Right lobe of liver (tissue), 6 donors: Measurements from ENCODE around the gene CEP72. TPM values are rescaled to one million over a fixed set of nuclear protein-coding genes. Genes with fewer than 3 reads are reported as not detected.

ENCODE experiments used
- ATAC-seq, 4 donors: fragments of 200-7000 bp; cut with Tn5 transposase; one replicate each; pipeline ENCODE4 v1.9.1; 2020; ENCODE audit warnings: mild to moderate bottlenecking in 4 of 4, moderate library complexity in 4 of 4
- DNase-seq, 3 donors: peaks; one replicate each; pipeline ENCODE4 v3.0.0-alpha.2; 2020
- H3K27ac ChIP-seq, 3 donors: fragments of 200-600 bp; one replicate each; pipeline ENCODE4 v1.8.0; 2022
- H3K27me3 ChIP-seq, 2 donors: fragments of 200-600 bp; one replicate each; pipeline ENCODE4 v1.8.0; 2022
- H3K36me3 ChIP-seq, 4 donors: fragments of 200-600 bp; sonication (generic) in 1 of 4; one replicate each; pipeline versions ENCODE4 v1.5.1 to v1.8.0; 2017 to 2022; ENCODE audit warnings: control low read depth in 1 of 4
- H3K4me1 ChIP-seq, 4 donors: fragments of 200-600 bp; sonication (generic) in 1 of 4; one replicate each; pipeline versions ENCODE4 v1.5.1 to v1.8.0; 2017 to 2022; ENCODE audit warnings: control low read depth in 1 of 4
- H3K4me3 ChIP-seq, 3 donors: fragments of 200-600 bp; one replicate each; pipeline ENCODE4 v1.8.0; 2022
- H3K9me3 ChIP-seq, 4 donors: fragments of 200-600 bp; sonication (generic) in 1 of 4; one replicate each; pipeline versions ENCODE4 v1.5.1 to v1.8.0; 2017 to 2022; ENCODE audit warnings: control low read depth in 1 of 4
- CTCF ChIP-seq, 4 donors: fragments of 200-600 bp in 3 of 4; fragments of 450-650 bp in 1 of 4; IDR thresholded peaks; one replicate each; pipeline versions ENCODE4 v1.5.1 to v1.8.0; 2016 to 2022; ENCODE audit warnings: antibody characterized with exemption in 4 of 4, mild to moderate bottlenecking in 2 of 4
- POLR2A ChIP-seq: fragments of 450-650 bp; IDR thresholded peaks from one replicate; pipeline ENCODE4 v1.6.1; 2017; ENCODE audit warnings: antibody characterized with exemption, mild to moderate bottlenecking
- WGBS: methylation state at CpG from one replicate; pipeline ENCODE4 v1.1.6; 2018; ENCODE audit warnings: low coverage, low lambda C conversion rate; ENCODE audit not compliant: insufficient coverage; ENCODE audit errors: missing lambda C conversion rate; 5-methylcytosine and 5-hydroxymethylcytosine counted together
- intact Hi-C, 2 donors: fragments of 100-400 bp; cut with DNase I; formaldehyde crosslinking; loops; one replicate each; pipeline versions ENCODE4 v1.11.2 to v1.14.1; 2022
- total RNA-seq, 6 experiments: library from RNA; depleted of rRNA in 2 of 6; stranded (reverse); fragments of >200 nt in 2 of 6; fragmentation: NEBNext Ultra II Directional in 3 of 6; extraction: Animal tissue kit (Norgen Biotek cat#: 25700) in 3 of 6; gene quantifications; one replicate each; pipeline versions ENCODE4 v1.1.0 to v1.2.4, GENCODE V29; 2016 to 2023
- donor health status: DM: no; HTN: yes; CAD: no.
- donor health status: DM: no; HTN: no; CAD: no.
- donor health status: DM: no; HTN: no; CAD: no.
- donor health status: DM: no; HTN: yes; CAD: no.
- donor health status: DM: no; HTN: yes; CAD: no.

CEP72 gene
- total RNA-seq, 6 experiments from 2014 or later: 3.4 to 6.0 (median 4.2) TPM

GRCh38 chr5:668283-668995, 56.3 kb downstream of the CEP72 start:
- no peak for DNase-seq
- H3K9me3 ChIP-seq: no peaks in the 10 kb centered on the region
- H3K36me3 ChIP-seq: no peaks in the 10 kb centered on the region
- no peak for ATAC-seq
- no peaks in the 10 kb centered on the region for H3K27me3 ChIP-seq
- no peak overlapping the region for H3K27ac ChIP-seq
- no peak overlapping the region for H3K4me3 ChIP-seq
- H3K4me1 ChIP-seq: peaks cover 0 to 32% (median 22%) of the 10 kb centered on the region in 4 donors
- TF ChIP-seq POLR2A (no peak), CTCF (IDR thresholded peaks at IDR 0.05) (no peak)
- intact Hi-C loops: no loop called here
- WGBS: 89% methylated on average over 5 of the region's 44 CpGs

DNA sequence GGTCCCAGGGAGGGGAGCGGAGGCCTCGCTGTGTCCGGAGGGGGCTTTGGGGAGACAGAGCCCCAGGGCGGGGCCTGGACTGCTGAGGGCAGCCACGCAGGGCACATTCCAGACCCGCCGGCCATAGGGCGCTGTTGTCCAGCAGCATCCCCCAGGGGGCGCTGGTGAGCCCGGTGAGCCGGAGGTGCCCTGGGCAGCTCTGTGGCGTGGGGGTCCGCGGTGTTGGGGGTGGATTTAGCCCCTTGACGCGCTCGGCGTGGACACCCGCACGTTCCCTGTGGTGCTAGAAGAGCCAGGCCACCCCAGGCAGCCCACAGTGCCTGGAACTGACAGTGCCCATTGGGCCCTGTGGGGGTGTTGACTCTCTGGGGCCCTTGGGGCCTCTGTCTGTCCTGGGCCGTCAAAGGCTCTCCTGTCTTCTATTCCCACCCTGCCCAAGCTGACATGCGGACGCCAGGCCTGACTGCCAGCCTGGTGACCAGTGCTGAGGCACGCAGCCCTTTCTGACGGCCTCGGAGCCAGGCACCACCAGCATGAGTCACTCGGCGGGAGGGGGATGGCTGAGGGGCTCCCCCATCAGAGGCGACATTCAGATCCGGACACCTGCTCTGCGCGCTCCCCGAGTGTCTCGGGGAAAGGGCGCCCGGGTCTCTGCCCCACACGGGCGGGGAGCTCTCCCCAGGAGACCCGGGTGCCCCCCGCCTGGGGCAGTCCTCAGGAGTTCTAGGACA, 57.1 kb downstream of the CEP72 start:
- Histone ChIP-seq H3K27me3 (no peaks in the 10 kb centered on the region), H3K4me1 (peaks cover 0 to 40% (median 24%) of the 10 kb centered on the region in 4 donors), H3K27ac (no peak overlapping the region), H3K9me3 (no peaks in the 10 kb centered on the region), H3K4me3 (no peak overlapping the region), H3K36me3 (no peaks in the 10 kb centered on the region)
- ATAC-seq (no peak), DNase-seq (no peak)
- intact Hi-C loops: no loop called here
- WGBS: no CpG with 5 or more reads among the region's 40 CpGs
- TF ChIP-seq POLR2A (no peak), CTCF (IDR thresholded peaks at IDR 0.05) (peak; percentile 25 to 53 (median 42))

- Histone ChIP-seq H3K4me3 (no peak overlapping the region), H3K9me3 (no peaks in the 10 kb centered on the region), H3K4me1 (peaks cover 0 to 42% (median 26%) of the 10 kb centered on the region in 4 donors), H3K36me3 (no peaks in the 10 kb centered on the region), H3K27me3 (no peaks in the 10 kb centered on the region), H3K27ac (no peak overlapping the region)
- ATAC-seq (no peak), DNase-seq (peak in 1 of 3 donors; percentile 51)
- WGBS: 83% methylated on average over 3 of the region's 22 CpGs
- TF ChIP-seq CTCF (IDR thresholded peaks at IDR 0.05) (no peak), POLR2A (no peak)
- intact Hi-C loops: loop anchor here in 1 of 2 donors (5.0 kb wide), 1 partner anchor 237 kb away; no protein-coding TSS in a partner anchor
Measured at GRCh38 chr5:669842-670395, 57.8 kb downstream of the CEP72 start.

DNA sequence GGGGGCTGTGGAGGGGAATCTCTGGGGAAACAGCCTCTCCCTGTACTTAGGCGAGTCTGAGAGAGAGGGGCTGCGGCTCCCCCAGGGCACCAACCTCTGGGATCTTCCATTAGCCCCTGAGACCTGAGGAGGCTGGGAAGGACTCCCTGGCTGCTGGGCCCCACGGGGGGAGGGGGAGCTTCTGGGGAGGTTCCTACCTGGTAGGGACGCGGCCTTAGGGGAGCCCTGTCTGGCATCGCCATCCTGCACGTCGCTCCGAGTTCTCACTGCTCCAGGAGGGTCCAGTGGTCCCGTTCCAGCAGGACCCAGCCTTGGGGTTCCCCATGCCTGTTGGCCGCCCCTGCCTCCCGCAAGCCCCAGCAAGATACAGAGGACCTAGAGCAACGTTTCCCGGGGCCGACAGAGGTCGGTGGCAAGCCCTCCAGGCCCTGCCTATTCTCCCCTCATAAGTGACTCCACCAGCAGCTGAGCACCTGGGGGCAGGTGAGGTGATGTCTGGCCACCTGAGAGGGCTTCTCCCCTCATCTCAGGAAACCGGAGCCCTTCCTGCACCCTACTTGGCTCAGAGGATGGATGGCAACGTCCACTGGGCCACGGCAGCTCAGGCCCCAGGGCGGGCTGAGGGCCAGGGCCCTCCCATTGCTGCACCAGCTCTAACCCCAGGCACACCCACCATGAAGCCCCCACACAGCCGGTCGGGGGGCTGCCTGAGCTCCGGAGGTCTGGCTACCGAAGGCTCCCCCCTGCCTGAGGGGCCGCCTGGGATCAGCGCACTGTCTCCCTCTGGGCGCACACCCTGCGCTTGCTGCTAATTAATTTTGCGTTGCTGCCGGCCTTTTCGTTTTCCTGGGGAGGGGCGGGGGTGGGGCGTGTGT, 58.5 kb downstream of the CEP72 start:
- intact Hi-C loops: loop anchor here in 1 of 2 donors (5.0 kb wide), 1 partner anchor 237 kb away; no protein-coding TSS in a partner anchor
- Histone ChIP-seq H3K36me3 (no peaks in the 10 kb centered on the region), H3K27ac (peak overlapping the region in 2 of 3 donors; percentile 65 to 86), H3K4me1 (peaks cover 0 to 42% (median 26%) of the 10 kb centered on the region in 4 donors), H3K9me3 (no peaks in the 10 kb centered on the region), H3K4me3 (no peak overlapping the region), H3K27me3 (no peaks in the 10 kb centered on the region)
- TF ChIP-seq CTCF (IDR thresholded peaks at IDR 0.05) (no peak), POLR2A (no peak)
- DNase-seq (peak in 1 of 3 donors; percentile 54), ATAC-seq (no peak)
- WGBS: 17% methylated on average over 2 of the region's 33 CpGs
